Activated naive CD4-positive, alpha-beta T cell treated with anti-CD3 and anti-CD28 coated beads, Interleukin-2, amount 10 ng/mL, durations not matched to agents 7 days and 5 days (primary cell): ENCODE data around the gene ETV3.
"Not testable (repeated sequence)": the region's sequence is repeated elsewhere in the genome, so short reads cannot be mapped to it uniquely, and the experiment has no call there.

Experiments
- CTCF ChIA-PET: fragments of 350-600 bp; sonication (Branson Sonifier 250); formaldehyde crosslinking; loops from one replicate; lab custom pipeline; 2021; ENCODE audit warnings: antibody characterized with exemption; lab: Charles Lee
- DNase-seq: peaks from one replicate; pipeline ENCODE4 v3.0.0-alpha.2; 2020
- H3K27ac Mint-ChIP-seq: one replicate; pipeline ENCODE4 v1.8.0; 2021; ENCODE audit warnings: mild to moderate bottlenecking, moderate library complexity, mixed read lengths
- H3K27me3 Mint-ChIP-seq: one replicate; pipeline ENCODE4 v1.8.0; 2021; ENCODE audit warnings: mild to moderate bottlenecking, mixed read lengths
- H3K36me3 Mint-ChIP-seq: one replicate; pipeline ENCODE4 v1.8.0; 2021; ENCODE audit warnings: mixed read lengths
- H3K4me1 Mint-ChIP-seq: one replicate; pipeline ENCODE4 v1.8.0; 2021; ENCODE audit warnings: mixed read lengths
- H3K4me3 Mint-ChIP-seq: one replicate; pipeline ENCODE4 v1.8.0; 2021; ENCODE audit warnings: mild to moderate bottlenecking, moderate library complexity, mixed read lengths
- H3K9me3 Mint-ChIP-seq: one replicate; pipeline ENCODE4 v1.8.0; 2021; ENCODE audit warnings: mixed read lengths

ETV3 gene

DNA sequence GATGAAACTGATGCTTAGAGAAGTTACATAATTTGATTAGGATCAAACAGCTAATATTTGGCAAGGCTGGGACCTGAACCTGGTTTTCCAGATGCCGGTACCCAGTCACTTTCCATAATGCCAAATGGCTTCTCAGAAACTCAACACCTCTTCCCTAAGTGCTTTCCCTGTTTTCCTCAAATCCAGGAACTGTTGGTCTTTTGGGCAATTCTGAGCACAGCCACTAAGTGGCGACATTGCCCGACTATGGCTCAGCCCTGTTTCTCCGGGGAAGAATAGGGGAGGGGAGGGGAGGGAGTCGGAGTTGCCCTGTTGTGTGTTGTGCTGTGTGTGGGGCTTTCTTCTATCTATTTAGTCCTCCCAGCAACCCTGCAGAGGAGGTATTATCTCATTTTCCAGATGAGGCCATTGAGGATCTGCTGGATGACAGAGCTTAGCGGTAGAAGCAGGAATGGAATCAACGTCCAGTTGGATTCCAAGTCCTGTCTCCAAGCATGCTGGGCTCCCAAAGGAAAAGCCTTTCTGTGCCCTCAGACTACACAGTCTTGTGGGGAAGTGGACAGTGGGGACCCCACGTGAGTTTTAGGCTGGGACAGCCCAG is 33.8 kb upstream of the ETV3 start:
- not testable (repeated sequence) for H3K9me3 Mint-ChIP-seq, H3K4me1 Mint-ChIP-seq, H3K36me3 Mint-ChIP-seq, H3K4me3 Mint-ChIP-seq, H3K27ac Mint-ChIP-seq, DNase-seq
- CTCF ChIA-PET, result interaction anchor here (0.7 to 1.8 kb wide), 9 partner anchors 9 to 323 kb away, joined by 3 to 10 read pairs (median 7); no protein-coding TSS in a partner anchor
- H3K27me3 Mint-ChIP-seq, result peaks cover 62% of the 10 kb centered on the region

DNA sequence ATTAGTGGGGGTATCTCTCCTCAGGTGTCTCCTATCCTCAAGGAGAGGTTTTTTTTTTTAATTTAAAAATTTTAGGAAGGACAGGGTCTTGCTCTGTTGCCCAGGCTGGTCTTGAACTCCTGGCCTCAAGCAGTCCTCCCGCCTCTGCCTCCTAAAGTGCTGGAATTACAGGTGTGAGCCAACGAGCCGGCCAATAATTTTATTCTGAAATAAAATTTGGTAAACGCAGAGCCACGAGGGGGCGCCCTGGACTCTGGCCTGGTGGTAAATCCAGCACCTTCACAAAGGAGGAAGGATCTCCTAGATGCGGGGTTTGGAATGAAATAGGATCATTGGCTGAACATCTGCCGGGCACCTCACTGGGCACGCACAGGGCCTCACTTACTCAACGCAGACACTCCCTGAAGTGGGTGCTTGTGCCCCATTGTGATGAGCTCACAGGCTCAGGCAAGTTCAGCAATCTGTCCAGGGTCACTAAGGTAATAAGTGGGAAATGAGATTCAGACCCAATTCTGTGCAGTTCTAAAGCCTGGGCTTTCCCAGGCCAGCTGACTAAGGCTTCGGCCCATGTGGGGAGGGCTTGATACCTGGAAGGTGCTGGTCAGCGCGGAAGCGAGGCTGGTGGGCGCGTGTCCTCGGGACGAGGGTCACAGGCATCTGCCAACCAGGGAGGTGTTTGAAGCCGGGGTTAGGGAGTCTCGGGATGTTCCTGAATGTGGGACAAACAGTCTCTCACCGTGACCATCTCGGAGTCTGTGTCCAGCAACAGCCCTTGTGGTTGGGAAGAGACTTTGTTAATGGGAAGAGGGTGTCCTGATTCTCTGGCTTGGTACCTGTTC is 32.7 kb upstream of the ETV3 start:
- DNase-seq, result peak; percentile 66
- Mint-ChIP-seq H3K4me1 (no peaks in the 10 kb centered on the region), H3K27me3 (peaks cover 51% of the 10 kb centered on the region), H3K27ac (no peak overlapping the region), H3K36me3 (no peaks in the 10 kb centered on the region), H3K9me3 (no peaks in the 10 kb centered on the region), H3K4me3 (no peak overlapping the region)
- CTCF ChIA-PET, result interaction anchor here (0.8 to 1.8 kb wide), 10 partner anchors 8 to 324 kb away, joined by 3 to 10 read pairs (median 5); no protein-coding TSS in a partner anchor

DNA sequence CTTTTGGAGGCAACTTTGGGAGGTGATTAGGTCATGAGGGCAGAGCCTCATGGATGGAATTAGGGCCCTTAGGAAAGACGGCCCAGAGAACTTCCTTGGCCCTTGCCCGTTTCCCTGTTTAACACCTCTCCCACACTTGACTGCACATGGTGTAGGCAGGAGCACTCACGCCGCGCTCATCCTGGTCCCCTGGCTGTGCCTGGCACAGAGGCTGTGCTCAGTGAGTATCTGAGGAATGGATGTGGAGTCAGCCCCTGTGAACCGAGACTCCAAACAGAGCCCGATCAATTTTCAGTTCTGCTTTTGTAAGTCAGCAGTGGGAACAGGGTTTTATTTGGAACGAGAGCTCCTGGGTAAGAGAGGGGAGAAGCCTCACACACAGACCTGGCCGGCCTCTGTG is 29.8 kb upstream of the ETV3 start:
- CTCF ChIA-PET, result no interaction called here
- H3K27ac Mint-ChIP-seq, result no peak overlapping the region
- no peaks in the 10 kb centered on the region for H3K9me3 Mint-ChIP-seq

DNA sequence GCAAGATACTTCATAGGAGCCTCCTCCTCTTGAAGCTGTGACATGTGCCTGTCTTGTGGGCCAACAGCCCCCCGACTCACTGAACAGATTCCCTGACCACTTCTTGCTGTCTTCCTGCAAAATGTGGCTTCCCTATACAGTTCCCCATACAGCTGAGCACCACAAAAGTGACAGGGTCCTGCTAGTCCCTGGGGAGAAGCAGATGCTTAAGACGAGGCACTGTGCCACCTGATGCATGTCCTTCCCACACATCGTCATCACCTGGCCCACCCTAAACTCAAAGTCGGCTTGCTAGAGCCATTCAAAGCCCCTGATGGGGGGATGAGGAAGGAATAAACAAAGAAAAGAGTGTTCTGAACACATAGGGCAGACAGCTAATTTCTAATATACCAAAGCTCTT is 29.2 kb upstream of the ETV3 start:
- Mint-ChIP-seq H3K4me3 (no peak overlapping the region), H3K27me3 (peaks cover 35% of the 10 kb centered on the region), H3K9me3 (no peaks in the 10 kb centered on the region), H3K27ac (no peak overlapping the region), H3K36me3 (no peaks in the 10 kb centered on the region), H3K4me1 (peaks cover 3% of the 10 kb centered on the region)
- DNase-seq, result no peak
- CTCF ChIA-PET, result interaction anchor here (1.0 to 1.9 kb wide), 3 partner anchors 11 to 77 kb away, joined by 3 to 5 read pairs (median 4); no protein-coding TSS in a partner anchor

More for the DNA sequence above, 29.8 kb upstream of the ETV3 start:
- Mint-ChIP-seq H3K27me3 (peaks cover 40% of the 10 kb centered on the region), H3K36me3 (no peaks in the 10 kb centered on the region), H3K4me1 (peaks cover 3% of the 10 kb centered on the region), H3K4me3 (no peak overlapping the region)
- no peak for DNase-seq

DNA sequence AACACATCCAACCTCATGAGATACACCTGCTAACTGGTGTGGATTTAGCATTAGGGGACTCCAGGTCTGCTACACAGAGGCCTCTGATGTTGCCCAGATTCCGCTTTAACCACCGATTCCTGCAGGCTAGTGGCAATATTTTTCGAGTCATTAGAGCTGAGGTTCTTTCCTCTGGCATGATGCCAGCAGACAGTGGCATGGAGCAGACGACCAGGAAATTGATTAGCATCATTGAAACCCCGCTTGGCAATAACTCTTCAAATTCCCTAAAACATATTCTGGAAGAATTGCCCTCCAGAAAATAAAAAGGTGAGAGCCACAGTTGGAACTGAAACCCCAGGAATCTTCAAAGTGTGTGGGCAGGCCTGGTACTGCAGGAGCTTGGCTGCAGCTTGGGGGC is 28.4 kb upstream of the ETV3 start:
- CTCF ChIA-PET, result interaction anchor here (1.0 to 1.9 kb wide), 3 partner anchors 10 to 76 kb away, joined by 3 to 5 read pairs (median 4); no protein-coding TSS in a partner anchor
- Mint-ChIP-seq H3K36me3 (no peaks in the 10 kb centered on the region), H3K4me3 (no peak overlapping the region), H3K27me3 (peaks cover 34% of the 10 kb centered on the region), H3K9me3 (no peaks in the 10 kb centered on the region), H3K4me1 (peaks cover 3% of the 10 kb centered on the region), H3K27ac (no peak overlapping the region)
- DNase-seq, result no peak

DNA sequence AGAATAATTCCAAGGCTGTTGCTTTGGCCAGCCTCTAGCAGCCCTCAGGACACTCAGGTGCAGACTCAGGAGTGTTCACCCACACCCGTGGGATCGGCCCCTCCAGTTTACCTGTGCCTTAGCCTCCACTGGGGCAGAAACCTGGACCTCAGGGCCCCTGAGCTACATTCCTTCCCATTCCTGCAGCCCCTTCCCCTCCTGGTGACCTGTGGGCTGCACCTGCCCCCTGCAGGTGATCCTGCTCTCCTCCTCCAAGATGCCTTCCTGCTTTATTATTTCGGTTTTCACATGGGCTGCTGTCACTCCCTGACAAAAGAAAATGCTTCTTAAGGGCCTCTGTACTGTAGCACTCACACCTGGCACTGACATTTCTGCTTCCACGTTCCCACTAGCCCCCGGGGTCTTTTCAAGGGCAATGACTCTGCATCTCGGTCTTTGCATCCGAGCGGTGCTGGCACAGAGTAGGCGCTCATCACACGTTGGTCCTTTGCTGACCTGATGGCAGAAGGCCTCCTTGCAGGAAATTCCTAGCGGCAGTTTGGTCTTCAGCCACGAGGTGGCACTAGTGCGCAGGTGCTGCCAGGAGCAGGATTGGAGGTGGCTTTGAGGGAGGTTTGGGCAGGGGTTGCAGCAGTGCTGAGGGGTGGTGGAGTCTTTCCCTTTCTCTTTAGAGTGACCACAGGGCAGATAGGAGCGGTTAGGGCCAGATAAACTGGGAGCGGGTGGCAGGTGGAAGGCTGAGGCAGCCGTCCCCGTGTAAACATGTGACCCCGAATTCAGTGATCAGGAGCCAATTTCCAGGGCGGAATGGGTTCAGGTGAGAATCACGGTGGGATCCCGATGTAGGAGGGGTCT is 25.3 kb upstream of the ETV3 start:
- H3K36me3 Mint-ChIP-seq, result no peaks in the 10 kb centered on the region
- DNase-seq, result peak; percentile 81
- CTCF ChIA-PET, result interaction anchor here (1.1 to 18.3 kb wide), 3 partner anchors 8 to 76 kb away, joined by 3 to 491 read pairs (median 7); no protein-coding TSS in a partner anchor

DNA sequence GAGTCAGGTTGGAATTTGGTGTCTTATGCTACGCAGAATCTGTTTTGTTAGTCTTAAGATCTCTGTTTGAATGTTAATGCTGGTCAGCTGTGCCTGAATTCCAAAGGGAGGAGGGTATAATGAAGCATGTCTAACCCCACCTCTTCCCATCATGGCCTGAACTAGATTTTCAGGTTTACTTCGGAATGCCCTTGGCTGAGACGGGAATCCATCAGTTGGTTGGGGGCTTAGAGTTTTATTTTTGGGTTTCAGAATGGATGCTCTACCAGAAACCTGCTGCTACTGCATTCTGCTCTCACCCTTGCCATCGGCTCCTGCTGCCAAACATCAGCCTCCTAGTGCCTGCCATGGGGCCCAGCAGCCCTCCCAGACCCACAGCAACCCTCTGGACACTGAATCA is 24.1 kb upstream of the ETV3 start:
- no peak overlapping the region for H3K27ac Mint-ChIP-seq
- no peaks in the 10 kb centered on the region for H3K36me3 Mint-ChIP-seq
- H3K9me3 Mint-ChIP-seq, result no peaks in the 10 kb centered on the region

More for the DNA sequence above, 25.3 kb upstream of the ETV3 start:
- no peaks in the 10 kb centered on the region for H3K9me3 Mint-ChIP-seq
- H3K27me3 Mint-ChIP-seq, result peaks cover 41% of the 10 kb centered on the region
- H3K4me1 Mint-ChIP-seq, result peaks cover 3% of the 10 kb centered on the region
- no peak overlapping the region for H3K27ac Mint-ChIP-seq
- H3K4me3 Mint-ChIP-seq, result no peak overlapping the region

DNA sequence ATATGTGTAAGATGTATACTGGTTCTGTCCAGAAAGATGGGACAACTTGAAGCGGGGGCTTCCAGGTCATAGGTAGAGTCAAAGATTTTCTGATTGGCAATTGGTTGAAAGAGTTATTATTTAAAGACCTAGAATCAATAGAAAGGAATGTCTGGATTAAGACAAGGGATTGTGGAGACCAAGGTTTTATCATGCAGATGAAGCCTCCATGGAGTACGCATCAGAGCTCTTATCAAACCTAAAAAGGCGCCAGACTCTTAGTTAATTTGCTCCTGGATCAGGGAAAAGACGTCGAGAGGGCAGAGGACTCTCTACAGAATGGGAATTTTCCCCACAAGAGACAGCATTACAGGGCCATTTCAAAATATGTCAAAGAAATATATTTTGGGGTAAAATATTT is 23.7 kb upstream of the ETV3 start:
- Mint-ChIP-seq H3K36me3 (no peaks in the 10 kb centered on the region), H3K27ac (no peak overlapping the region), H3K9me3 (no peaks in the 10 kb centered on the region), H3K27me3 (peaks cover 43% of the 10 kb centered on the region), H3K4me1 (peaks cover 3% of the 10 kb centered on the region), H3K4me3 (no peak overlapping the region)
- DNase-seq, result no peak
- CTCF ChIA-PET, result interaction anchor here (0.6 to 18.3 kb wide), 2 partner anchors 74 to 419 kb away, joined by 3 to 491 read pairs; no protein-coding TSS in a partner anchor

More for the DNA sequence above, 24.1 kb upstream of the ETV3 start:
- no peak for DNase-seq
- peaks cover 3% of the 10 kb centered on the region for H3K4me1 Mint-ChIP-seq
- CTCF ChIA-PET, result interaction anchor here (0.6 to 18.3 kb wide), 4 partner anchors 9 to 418 kb away, joined by 3 to 491 read pairs (median 5); no protein-coding TSS in a partner anchor
- no peak overlapping the region for H3K4me3 Mint-ChIP-seq
- peaks cover 39% of the 10 kb centered on the region for H3K27me3 Mint-ChIP-seq

DNA sequence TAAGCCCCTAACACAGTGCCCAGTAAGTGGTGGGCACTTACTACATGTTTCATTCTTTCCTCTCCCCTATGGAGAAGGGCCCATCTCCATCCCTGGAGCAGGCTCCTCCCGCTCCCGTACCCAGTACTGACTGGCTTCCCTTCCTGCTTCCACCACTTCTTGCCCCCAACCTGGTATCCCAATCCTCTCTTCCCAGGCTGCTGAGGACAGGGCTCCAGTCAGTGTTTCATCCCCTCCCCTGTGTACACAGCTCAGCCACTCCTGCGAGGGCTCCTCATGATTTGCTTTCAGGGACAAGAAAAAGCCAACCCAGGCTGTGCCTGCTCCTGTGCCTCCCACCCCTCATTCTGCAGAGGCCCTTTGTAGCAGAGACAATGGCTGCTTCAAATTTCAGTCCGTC is 20.8 kb upstream of the ETV3 start:
- Mint-ChIP-seq H3K36me3 (no peaks in the 10 kb centered on the region), H3K27me3 (peaks cover 51% of the 10 kb centered on the region), H3K9me3 (no peaks in the 10 kb centered on the region), H3K4me1 (peaks cover 19% of the 10 kb centered on the region), H3K4me3 (no peak overlapping the region), H3K27ac (no peak overlapping the region)
- CTCF ChIA-PET, result interaction anchor here (18.3 kb wide), 1 partner anchor 71 kb away, joined by 491 read pairs; no protein-coding TSS in a partner anchor
- no peak for DNase-seq

DNA sequence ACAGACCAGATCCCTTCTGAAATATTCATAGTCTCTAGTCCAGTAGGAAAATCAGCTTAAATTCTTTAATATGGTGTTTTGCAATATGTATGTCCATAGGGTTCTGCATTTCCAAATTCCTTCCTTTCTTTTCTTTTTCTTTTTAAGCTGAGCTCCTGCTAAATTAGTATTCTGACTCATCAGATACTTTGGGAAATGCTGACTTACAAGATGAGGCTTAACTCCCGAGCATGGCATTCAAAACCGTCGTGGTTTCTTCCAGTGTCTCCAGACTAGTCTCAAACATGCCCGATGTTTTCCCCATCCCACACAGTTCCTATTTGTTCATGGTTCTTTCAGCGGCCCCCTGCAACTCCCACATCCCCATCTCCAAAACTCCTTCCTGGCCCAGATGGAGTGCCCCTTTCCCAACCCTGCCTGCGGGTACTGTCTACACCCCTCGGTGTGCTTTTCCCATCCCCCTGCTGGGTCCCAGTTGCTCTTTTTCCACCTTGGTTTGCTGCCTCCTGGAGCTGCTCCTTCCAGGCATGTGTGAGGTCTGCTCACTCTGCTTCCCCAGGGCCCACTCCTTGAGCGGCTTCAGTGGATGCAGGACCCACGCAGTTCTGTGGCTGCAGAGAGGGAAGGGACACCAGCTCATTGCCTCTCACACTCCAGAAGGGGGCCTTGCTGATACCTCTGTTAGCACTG is 19.5 kb upstream of the ETV3 start:
- Mint-ChIP-seq H3K36me3 (no peaks in the 10 kb centered on the region), H3K27me3 (peaks cover 52% of the 10 kb centered on the region), H3K27ac (no peak overlapping the region), H3K4me3 (no peak overlapping the region), H3K4me1 (peaks cover 25% of the 10 kb centered on the region), H3K9me3 (no peaks in the 10 kb centered on the region)
- CTCF ChIA-PET, result interaction anchor here (0.7 to 18.3 kb wide), 15 partner anchors 9 to 266 kb away, joined by 3 to 491 read pairs (median 6); no protein-coding TSS in a partner anchor
- no peak for DNase-seq

DNA sequence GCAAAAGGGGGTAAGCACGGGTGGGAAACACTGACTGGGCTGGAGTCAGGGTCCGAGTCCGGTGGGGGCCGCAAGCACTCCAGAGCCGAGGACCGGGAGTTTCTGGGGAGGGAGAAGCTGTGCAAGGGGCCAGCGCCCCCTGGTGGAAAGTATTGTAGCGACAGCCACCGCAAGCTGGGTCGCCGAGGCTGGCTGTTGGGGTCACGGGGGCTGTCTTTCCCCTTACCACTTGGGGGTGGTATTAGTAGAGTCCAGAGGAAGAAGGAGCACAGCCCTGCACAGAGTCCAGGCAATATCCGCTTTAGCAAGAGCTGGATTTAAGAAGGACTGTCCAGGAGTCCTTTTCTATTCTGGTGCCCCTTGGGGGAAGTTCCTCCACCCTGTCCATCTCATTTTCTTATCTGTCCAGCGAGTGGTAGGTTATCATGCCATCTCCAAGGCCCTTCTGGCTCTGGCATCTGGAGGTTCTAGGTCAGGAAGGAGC is 17.9 kb upstream of the ETV3 start:
- H3K27me3 Mint-ChIP-seq, result peaks cover 52% of the 10 kb centered on the region
- no peak overlapping the region for H3K27ac Mint-ChIP-seq
- DNase-seq, result peak; percentile 81
- no peaks in the 10 kb centered on the region for H3K9me3 Mint-ChIP-seq
- H3K4me3 Mint-ChIP-seq, result no peak overlapping the region
- H3K4me1 Mint-ChIP-seq, result peaks cover 32% of the 10 kb centered on the region
- no peaks in the 10 kb centered on the region for H3K36me3 Mint-ChIP-seq
- CTCF ChIA-PET, result interaction anchor here (0.7 to 18.3 kb wide), 26 partner anchors 9 to 340 kb away, joined by 3 to 491 read pairs (median 5); no protein-coding TSS in a partner anchor

DNA sequence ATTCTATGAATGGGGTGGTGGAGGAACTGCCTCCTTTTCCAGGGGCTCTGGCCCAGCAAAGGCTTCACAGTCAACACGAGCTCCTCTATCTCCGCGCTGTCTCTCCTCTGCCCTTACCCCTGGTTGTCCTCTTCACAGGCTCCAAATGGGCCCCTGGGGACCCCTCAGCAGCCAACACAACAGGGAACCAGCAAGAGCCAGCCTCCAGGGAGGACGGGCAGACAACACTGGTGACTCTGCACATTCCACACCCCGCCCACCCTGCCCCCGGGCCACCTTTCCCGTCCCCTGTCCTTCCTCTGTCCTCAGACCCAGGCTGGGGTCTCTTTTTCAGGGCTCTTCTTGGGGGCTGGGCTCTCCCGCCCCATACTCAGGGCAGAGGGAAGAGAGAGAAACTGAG is 17.5 kb upstream of the ETV3 start:
- DNase-seq, result no peak
- CTCF ChIA-PET, result interaction anchor here (0.6 to 18.3 kb wide), 18 partner anchors 13 to 349 kb away, joined by 3 to 491 read pairs (median 6); no protein-coding TSS in a partner anchor
- no peaks in the 10 kb centered on the region for H3K9me3 Mint-ChIP-seq
- peaks cover 48% of the 10 kb centered on the region for H3K27me3 Mint-ChIP-seq
- no peak overlapping the region for H3K4me3 Mint-ChIP-seq
- no peaks in the 10 kb centered on the region for H3K36me3 Mint-ChIP-seq
- peaks cover 37% of the 10 kb centered on the region for H3K4me1 Mint-ChIP-seq
- H3K27ac Mint-ChIP-seq, result no peak overlapping the region
